ENCODE measurements around the gene MN1.

MN1 gene

DNA sequence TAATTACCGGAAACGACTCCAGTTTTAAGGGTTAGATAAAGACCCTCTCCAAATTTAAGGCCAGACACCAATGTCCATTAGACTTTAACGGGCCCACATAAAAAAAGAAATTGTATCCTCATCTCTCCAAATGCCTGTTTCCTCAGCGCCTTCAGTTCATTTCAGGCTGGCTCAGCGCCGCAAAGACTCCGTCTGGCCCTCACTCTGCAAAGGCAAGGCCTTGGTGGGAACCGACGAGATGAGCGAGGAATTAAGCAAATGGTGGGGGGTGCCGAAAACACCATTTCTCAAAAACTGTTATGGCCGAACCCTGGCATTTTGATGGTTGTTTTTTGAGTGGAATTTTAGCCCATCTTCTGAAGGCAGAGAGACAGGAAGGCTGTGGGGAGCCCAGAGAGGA, 15.7 kb downstream of the MN1 start:
- DNase-seq (ENCODE audit: low read depth in 3 of 3): no peak

DNA sequence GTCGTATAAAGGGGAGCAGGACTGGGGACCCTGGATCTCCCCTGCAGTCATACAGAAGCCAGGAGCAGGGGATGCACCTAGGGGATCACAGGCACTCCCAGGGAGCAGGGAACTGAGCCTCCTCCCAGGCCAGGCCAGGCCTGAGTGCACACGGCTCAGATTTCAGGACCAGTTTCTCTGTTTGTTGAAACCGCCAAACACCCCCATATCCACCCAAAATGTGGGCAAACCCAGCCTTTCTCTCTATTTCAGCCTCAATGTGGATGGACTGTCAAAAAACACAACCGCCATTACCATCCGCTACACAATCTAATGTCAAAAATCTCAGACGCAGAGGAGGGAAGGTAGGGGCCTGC, 17.5 kb downstream of the MN1 start:
- DNase-seq (ENCODE audit: low read depth in 3 of 3): no peak

DNA sequence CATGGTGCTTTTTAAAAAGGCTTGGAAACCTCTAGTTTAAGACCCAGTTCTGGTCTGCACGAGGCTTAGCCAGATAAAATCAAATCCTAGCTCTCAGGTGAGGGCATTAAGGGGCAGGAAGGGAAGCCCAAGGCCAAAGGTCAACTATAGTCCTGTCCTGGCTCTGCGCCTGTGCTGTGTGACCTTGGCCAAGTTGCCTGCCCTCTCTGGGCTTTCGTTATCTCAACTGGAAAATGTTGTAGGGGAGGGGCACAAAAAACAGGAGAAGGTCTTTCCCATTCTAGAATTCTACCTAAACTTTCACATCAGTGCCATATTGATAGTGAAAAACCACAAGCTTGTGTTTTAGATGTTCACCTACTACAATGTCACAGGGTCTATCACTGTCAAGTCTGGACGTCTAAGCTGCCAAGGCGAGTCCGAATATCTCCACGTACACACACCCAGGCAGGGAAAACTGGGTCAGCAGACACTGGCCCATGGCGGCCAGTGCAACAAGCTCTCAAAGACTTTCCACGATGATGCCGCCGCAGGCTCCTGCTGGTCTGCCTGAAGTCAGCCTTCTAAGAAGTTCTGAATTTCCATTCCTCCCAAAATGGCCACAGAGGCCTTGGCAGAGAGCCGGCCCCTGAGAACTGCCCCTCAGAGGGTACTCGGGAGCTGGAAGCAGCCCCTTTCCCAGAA, 18.0 kb downstream of the MN1 start:
- DNase-seq (ENCODE audit: low read depth in 3 of 3): no peak

DNA sequence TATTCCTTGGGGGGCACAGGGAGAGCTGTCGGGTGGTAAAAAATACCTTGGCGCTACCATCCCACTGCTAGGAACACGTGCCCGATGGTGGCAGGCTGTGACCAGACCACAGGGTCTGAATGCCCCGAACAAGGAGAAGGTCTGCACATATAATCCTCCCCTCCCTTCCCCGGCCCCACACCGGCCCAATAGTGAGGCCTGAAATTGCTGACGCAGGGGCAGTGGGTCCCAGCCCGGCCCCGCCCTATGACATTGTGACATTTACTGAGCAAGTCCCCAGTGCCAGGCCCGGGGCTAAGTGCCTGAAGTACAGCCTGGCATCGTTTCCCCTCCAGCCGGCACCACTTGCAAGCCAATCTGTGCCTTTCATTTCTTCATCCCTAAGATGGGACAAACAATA, 19.5 kb downstream of the MN1 start:
- no peak for DNase-seq (ENCODE audit: low read depth in 3 of 3)

DNA sequence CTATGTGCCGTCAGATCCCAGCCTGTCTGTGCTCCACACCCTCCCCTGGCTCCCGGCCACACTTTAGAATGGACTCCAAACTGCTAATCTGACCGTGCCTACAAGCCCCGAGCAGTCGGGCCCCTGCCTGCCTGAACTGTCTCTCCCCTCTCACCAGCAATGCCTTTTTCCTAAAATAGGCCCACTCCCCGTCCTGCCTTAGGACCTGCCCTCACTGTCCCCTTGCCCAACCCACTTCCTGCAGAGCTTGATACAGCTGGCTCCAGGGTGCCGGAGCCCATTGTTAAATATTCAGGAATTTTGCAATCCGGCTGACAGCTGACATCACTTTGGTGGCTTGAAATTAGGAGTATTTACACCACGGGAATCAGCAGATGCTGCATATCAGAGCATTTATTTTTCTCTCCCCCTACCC, 21.4 kb downstream of the MN1 start:
- DNase-seq (ENCODE audit: low read depth in 3 of 3): no peak

DNA sequence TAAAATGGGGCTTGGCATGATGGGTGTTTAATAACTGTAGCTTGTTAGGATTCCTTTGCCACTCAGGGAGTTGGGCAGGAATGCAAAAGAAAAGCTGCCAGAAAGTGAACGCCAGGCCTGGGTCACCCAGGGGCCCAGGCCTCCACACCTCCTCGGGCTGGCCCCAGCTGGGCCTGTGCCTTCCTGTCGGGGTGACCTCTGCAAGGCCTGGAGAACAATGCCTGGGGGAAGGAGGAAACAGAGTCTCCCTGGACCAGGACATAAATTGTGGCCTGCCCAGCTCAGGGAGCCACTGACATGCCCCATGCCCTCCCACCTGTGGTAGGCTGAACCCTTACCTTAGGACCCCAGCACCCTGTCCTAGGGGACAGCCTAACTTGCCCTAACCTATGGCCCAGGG, 21.9 kb downstream of the MN1 start:
- no peak for DNase-seq (ENCODE audit: low read depth in 3 of 3)

DNA sequence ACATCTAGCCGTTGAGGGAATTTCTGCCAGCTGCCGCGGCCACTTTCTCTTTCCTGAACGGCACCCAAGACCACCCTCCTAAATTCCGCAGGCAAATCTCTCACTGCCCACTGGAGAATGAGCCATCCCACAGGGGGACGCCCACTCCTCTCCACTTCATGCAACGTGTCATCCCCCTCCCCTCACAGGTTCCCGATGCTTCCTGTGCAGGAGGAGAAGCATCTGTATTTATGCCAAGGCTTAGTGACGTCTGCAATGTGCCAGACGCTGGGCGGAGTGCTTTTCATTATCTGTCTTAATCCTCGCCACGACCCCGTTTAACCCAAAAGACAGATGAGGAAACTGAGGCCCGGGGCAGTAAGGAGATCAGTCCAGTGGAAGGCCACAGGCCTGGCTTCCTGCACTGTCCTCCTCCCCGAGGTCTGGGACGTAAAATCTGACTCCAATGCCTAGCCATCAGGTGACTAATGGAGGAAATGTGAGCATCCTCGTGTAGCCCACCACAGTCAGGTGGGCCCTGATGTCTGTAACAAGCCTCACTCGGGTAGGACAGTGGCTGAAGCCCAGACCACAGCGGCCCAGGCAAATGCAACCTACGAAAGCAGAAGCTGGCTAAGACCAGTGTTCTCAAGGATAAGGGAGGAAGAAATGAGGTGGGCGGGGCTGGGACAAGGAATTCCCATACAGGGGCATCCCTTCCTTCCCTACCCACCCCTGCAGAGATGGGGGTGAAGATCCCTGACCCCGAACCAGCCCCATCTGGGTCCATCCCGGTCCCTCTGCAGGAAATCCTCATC, 23.1 kb downstream of the MN1 start:
- DNase-seq (ENCODE audit: low read depth in 3 of 3): no peak

DNA sequence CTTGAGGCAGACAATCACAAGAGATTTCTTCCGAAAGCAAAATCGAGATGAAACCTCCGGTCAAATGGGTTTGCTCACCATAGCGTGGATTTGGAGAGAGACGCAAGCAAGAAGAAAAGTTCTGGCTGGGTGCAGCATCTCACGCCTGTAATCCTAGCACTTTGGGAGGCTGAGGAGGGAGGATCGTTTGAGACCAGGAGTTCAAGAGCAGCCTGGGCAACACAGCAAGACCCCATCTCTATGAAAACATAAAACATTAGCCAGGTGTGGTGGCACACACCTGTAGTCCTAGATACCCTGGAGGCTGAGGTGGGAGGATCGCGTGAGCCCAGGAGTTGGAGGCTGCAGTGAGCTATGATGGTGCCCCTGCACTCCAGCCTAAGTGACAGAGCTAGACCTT, 24.4 kb downstream of the MN1 start:
- no peak for DNase-seq (ENCODE audit: low read depth in 3 of 3)

DNA sequence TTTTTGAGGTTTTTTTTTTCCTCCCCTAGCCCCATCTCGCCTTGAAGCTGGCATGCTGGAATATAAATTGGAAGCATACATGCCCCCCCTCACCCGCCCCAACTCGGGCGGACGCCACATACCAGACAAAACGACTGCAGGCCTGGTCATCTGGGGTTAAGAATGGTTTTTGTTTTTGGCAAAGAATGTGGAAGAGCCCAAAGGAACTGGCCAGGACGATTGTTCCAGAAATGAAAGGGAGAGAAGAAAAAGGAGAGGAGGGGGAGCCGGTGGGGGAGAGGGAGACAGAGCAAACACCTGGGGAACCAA, 25.0 kb downstream of the MN1 start:
- DNase-seq (ENCODE audit: low read depth in 3 of 3): no peak

DNA sequence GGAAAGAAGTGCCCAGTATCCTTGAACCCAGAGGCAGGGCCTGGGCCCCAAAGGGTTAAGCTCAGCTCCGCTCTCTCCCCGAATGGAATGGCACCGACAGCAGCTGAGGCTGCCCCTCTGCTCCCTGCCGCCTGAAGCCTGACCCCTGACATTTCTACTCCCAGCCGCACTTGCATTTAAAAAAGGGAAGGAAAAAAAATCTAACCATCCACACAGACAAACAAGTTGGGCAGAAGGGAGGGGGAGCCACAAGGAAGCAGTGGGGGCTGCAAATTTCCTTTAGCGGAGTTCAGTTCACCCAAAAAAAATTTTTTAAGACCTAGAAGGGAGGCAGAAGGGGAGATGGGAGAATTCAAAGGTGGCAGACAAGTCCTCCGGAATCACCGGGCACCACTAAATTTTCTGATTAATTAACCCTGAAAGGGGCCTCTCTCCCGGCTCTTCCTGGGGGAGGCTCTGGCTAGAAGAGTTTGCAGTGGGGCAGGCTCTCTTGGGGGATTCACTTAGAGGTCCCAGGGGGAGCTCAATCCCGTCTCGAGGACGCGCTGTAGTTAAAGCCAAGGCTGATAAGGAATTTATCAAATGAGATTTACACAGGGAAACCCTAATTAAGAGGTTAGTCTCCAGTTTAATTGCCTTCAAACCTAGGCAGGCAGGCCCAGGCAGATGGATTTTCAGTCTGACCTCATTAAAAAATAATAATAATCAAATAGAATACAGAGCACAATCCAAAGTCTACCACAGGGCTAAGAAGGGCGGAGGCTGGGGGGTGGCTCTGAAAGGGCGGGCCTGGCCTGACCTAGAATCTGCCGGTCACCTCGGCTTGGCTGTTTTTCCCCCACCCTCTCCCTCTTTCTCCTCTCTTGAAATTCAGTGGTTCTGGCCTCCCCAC, 25.6 kb downstream of the MN1 start:
- DNase-seq (ENCODE audit: low read depth in 3 of 3): no peak

DNA sequence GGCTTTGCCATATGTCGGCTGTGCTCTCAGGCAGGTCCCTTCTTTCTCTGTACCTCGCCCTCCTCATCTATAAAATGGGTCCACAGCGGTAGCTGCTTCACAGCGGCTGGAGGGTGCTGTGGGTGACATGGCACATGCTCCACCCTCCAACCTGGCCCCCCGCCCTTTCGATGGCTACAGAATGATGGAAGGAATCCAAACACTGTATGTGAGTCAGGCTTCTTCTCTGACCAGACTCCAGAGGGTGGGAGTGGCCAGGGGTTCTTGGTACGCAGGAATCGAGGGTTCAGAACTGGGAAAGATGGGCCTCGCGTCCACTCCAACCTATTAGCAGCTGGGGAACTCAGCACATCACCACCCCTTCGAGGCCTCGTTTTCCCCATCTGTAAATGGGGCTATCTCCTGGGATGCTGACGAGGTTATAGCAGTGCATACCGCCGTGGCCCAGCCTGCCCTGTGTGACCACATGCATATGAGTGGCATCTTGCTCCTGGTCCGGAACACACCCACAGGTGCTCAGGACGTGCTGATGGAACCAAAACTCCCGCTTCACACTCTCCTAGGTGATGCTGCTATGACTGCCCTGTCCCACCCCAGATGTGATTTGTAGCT, 26.4 kb downstream of the MN1 start:
- DNase-seq (ENCODE audit: low read depth in 3 of 3): no peak

DNA sequence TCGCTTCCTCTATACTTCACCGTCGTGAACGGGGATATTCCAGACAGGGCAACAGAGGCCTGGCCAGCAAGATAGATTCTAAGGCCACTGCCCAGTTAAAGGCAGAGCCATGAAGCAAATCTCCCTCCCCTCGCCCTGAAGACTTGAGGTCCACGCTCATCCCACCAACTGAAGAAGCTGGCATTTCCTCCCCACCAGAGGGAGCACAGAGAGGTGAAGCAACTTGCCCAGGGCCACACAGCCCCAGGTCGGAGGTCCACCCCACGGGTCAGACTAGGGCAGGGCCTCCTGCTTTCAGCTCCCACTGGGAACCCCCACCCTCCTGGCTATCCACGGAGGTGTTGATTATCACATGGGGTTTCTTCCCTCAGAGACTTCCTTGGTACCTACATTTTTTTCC, 27.4 kb downstream of the MN1 start:
- no peak for DNase-seq (ENCODE audit: low read depth in 3 of 3)

DNA sequence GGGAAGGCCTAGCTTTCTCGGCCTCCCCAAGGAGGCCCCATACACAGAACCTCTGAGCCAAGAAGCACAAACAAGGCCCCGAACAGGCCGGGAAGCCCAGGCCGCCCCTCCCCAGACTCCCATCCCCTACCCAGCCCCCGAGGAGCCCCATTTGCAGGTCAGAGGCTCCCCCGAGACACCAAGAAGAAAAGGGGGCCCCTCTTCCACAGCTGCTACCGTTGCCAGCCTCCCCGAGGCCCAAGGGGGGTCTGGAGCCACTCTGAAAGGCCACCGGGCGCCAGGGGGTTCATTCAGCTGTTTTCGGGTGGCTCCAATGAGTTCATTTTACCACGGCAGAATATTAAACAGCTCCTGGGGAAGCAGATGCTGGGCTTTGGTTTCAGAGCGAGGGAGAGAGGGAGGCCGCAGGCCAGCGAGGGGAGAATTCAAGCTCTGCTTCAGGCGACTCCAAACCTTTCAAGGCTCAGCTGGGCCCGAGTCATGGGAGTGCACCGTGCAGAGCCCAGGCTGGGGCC, 28.5 kb downstream of the MN1 start:
- DNase-seq (ENCODE audit: low read depth in 3 of 3): no peak

DNA sequence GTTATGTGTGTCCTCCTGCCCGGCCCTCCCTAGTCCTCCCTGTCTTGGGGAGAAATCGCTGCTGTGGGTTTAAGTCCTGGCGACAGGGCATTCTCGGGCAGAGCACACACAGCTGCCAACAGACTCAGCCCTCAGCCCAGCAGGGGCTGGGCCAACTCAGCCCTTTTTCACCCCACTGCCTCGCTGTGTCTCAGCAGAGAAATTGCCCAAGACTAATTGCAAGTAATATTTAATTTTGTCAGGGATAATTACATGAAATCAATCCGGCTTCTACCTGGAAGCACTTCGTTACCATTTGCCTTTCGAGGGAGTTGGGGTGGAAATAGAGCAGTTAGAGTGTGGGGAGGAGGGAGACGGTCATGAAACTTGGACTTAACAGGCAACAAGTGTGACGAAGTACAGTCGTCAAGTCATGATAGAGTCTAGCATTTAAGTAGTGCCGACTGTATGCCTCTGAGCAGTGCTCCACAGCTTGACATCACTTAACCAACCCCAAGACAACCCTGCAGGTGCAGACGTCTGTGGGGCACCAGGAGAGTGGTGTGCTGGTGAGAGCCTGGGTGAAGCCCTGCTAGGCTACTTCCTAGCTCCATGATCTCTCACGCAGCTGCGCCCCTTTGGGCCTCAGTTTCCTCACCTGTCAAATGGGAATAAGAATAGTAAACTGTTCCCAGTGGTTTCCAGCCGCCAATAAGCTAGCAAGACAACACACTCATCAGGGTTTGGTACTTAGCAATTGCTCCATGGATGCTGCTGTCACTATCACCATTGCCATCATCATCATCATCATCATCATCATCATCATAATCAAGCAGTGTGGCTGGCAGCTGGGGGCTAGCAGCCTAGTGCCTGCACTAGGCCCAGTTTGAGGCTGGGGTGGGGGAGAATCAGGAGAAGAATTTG, 29.2 kb downstream of the MN1 start:
- no peak for DNase-seq (ENCODE audit: low read depth in 3 of 3)

DNA sequence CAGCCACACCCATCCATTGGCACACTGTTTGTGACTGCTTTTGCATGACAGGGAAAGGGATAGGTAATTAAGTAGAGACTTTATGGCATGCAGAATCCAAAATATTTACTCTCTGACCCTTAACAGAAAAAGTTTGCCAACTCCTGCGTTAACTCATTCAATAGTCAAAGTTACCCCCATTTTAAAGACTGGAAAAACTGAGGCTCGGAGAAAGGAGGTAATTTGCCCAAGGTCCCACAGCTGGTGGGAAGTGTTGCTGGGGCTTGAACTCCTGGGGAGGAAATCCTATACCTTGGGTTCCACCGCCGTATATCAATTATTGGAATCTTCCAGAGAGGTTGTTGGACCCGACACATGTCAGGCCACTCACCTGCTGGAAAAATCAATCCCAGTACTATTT, 29.9 kb downstream of the MN1 start:
- no peak for DNase-seq (ENCODE audit: low read depth in 3 of 3)

DNA sequence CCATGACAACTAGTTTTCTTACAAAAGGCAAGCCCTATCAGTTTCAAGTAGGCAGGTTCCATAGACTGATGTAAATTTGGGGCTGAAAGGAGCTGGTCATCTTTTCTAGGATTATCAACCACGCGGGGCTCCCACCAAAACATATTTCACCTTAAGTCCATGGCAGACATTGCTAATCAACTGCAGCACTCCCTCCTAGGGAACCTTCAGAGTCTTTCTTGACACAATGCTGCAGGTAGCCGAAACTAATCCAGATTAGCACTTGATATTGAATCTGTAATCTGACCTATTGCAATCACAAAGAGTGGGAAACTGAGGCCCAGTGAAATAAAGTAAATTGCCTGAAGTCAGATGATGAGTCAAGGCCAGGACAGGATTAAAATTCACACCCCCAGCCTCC, 32.5 kb downstream of the MN1 start:
- no peak for DNase-seq (ENCODE audit: low read depth in 3 of 3)

DNA sequence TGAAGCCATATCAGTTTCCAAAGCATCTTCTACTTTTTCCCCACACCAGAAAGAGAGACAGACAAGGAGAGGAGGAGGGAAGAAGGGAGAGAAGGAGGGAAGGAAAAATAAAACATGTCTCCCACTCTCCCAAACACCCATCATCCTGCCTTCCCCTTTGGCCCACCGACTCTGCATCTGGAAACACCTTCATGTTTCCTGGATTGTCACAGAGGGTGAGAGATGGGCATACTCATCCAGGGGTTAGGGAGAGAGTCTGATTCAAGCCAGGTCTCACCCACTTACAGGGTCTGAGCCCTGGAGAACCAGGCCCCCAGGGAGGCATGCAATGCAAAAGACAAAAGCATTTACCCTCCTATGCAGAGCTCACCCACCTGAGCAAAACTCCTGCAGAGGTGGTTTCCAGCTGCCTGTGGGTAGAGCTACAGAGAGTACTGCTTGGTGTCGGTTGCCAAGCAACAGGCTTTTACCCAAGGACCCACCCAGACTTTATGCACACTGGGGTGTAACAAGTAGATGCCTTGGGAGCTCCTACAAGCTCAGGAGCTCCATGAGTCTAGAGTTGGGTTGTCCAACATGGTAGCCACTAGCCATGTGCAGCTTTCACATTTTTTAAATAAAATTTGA, 33.4 kb downstream of the MN1 start:
- no peak for DNase-seq (ENCODE audit: low read depth in 3 of 3)

DNA sequence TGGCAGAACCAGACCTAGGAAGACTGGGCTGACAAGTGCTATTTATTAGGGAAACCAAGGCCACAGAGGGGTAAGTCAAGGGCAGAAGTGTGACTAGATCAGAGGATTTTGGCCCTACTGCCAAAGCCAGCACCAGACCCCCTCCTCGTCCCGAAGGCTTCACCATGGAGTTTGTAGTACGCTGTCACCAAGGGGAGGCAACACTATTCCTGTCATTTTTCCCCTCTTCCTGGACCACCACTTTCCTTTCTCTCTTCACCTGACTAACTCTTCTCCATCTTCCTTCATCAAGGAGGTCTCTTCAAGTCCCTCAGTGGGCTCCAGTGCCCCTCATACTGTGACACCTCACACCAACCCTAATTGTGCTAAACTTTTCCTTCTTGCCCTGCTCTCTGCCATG, 34.9 kb downstream of the MN1 start:
- no peak for DNase-seq (ENCODE audit: low read depth in 3 of 3)

DNA sequence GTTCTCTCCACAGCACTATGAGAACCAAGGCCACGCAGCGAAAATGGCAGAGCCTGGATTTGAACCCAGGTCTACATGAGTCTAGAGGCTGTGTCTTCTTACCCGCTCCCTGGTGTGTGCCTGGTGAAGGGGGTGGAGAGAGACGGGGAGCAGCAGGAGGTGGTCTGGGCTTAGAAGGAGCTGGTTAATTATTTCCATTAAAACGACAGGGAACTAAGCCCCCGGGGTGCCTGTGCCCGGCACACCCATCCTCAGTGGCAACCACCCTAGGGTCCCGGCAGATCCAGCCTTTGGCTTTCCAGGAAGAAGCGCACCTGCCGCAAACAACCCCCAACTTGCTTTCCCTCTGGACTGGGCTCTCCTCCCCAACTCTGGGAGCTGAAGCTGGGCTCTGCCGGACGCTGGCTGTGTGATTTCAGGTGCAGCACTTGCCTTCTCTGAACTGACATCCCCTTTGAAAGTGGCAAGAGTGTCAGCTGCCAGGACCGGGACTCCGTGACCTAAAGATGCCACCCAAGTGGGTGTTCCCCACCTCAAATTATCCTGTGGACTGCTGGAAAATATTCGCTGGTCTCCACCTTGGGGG, 35.8 kb downstream of the MN1 start:
- DNase-seq (ENCODE audit: low read depth in 3 of 3): no peak

DNA sequence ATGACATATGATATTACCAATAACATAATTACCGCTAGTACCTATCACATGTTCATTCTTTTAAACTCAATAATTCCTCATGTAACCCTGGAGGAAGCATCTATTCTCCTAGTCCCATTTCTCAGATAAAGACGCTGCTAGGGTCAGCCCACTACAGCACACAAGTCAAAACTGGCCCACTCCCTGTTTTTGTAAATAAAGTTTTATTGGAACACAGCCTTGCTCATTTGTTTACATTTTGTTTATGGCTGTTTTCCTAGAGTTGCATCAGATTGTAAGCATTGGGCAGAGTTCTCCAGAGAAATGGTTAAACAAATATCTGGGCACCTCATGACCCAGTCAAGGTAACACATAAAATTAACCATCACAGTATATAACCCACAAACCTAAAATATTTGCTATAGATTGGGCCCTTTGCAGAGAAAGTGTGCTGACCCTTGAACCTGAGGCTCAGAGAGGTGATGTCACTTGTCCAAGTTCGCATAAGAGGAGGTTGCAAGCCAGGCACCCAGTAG, 36.8 kb downstream of the MN1 start:
- DNase-seq (ENCODE audit: low read depth in 3 of 3): no peak

Data from stimulated activated CD4-positive, alpha-beta T cell treated with anti-CD3 and anti-CD28 coated beads, TNF-alpha, amount 100 ng/mL, for 4 hours (primary cell).